ENCODE data around the gene ASMTL. TPM values are rescaled to one million over a fixed set of nuclear protein-coding genes. Genes with fewer than 3 reads are reported as not detected.

ASMTL gene
- polyA plus RNA-seq, 3 donors from 2014 or later, result 58.1 to 68.6 (median 67.1) TPM

- Mint-ChIP-seq H3K9me3 (peaks cover 0 to 3% (median 0%) of the 10 kb centered on the region in 6 donors), H3K4me1 (peaks cover 0 to 1% of the 10 kb centered on the region in 2 donors), H3K27ac (no peak overlapping the region), H3K36me3 (peaks cover 12 to 30% (median 29%) of the 10 kb centered on the region in 3 donors), H3K27me3 (ENCODE audit: low read depth in 3 of 3) (peaks cover 2 to 4% (median 2%) of the 10 kb centered on the region in 3 donors), H3K4me3 (no peak overlapping the region)
- DNase-seq, result no peak
Measured at GRCh38 chrX:1361275-1361674, 91.4 kb downstream of the ASMTL start.

GRCh38 chrX:1360171-1360570 is 92.5 kb downstream of the ASMTL start:
- no peak for DNase-seq
- Mint-ChIP-seq H3K4me1 (peaks cover 0 to 1% of the 10 kb centered on the region in 2 donors), H3K27me3 (ENCODE audit: low read depth in 3 of 3) (peaks cover 2 to 4% (median 2%) of the 10 kb centered on the region in 3 donors), H3K4me3 (no peak overlapping the region), H3K27ac (peak overlapping the region in 2 of 6 donors; percentile 50 to 80), H3K9me3 (peaks cover 0 to 3% (median 0%) of the 10 kb centered on the region in 6 donors), H3K36me3 (peaks cover 12 to 30% (median 29%) of the 10 kb centered on the region in 3 donors)

GRCh38 chrX:1359477-1359873 is 93.2 kb downstream of the ASMTL start:
- peak overlapping the region in 1 of 6 donors; percentile 48 for H3K27ac Mint-ChIP-seq
- H3K9me3 Mint-ChIP-seq, result peaks cover 0 to 3% (median 0%) of the 10 kb centered on the region in 6 donors
- H3K27me3 Mint-ChIP-seq (ENCODE audit: low read depth in 3 of 3), result peaks cover 2% of the 10 kb centered on the region in 3 donors
- no peak for DNase-seq
- H3K4me3 Mint-ChIP-seq, result no peak overlapping the region
- H3K4me1 Mint-ChIP-seq, result no peaks in the 10 kb centered on the region
- H3K36me3 Mint-ChIP-seq, result peaks cover 12 to 29% (median 27%) of the 10 kb centered on the region in 3 donors

- Mint-ChIP-seq H3K27ac (peak overlapping the region in 1 of 6 donors; percentile 48), H3K4me3 (no peak overlapping the region), H3K36me3 (peaks cover 12 to 29% (median 27%) of the 10 kb centered on the region in 3 donors), H3K9me3 (peaks cover 0 to 3% (median 0%) of the 10 kb centered on the region in 6 donors), H3K4me1 (peaks cover 0 to 2% of the 10 kb centered on the region in 2 donors), H3K27me3 (ENCODE audit: low read depth in 3 of 3) (peaks cover 0 to 4% (median 2%) of the 10 kb centered on the region in 3 donors)
- no peak for DNase-seq
Measured at GRCh38 chrX:1358793-1359476, 93.8 kb downstream of the ASMTL start.

- peaks cover 0 to 4% (median 2%) of the 10 kb centered on the region in 3 donors for H3K27me3 Mint-ChIP-seq (ENCODE audit: low read depth in 3 of 3)
- peaks cover 0 to 2% of the 10 kb centered on the region in 2 donors for H3K4me1 Mint-ChIP-seq
- no peak overlapping the region for H3K27ac Mint-ChIP-seq
- H3K36me3 Mint-ChIP-seq, result peaks cover 12 to 29% (median 27%) of the 10 kb centered on the region in 3 donors
- DNase-seq, result no peak
- H3K4me3 Mint-ChIP-seq, result no peak overlapping the region
- peaks cover 0 to 3% (median 0%) of the 10 kb centered on the region in 6 donors for H3K9me3 Mint-ChIP-seq
Measured at GRCh38 chrX:1357993-1358392, 94.7 kb downstream of the ASMTL start.

GRCh38 chrX:1355131-1356046 is 97.3 kb downstream of the ASMTL start:
- H3K9me3 Mint-ChIP-seq, result peaks cover 0 to 3% (median 0%) of the 10 kb centered on the region in 6 donors
- DNase-seq, result no peak
- no peak overlapping the region for H3K4me3 Mint-ChIP-seq
- peaks cover 0 to 4% (median 2%) of the 10 kb centered on the region in 3 donors for H3K27me3 Mint-ChIP-seq (ENCODE audit: low read depth in 3 of 3)
- H3K36me3 Mint-ChIP-seq, result peaks cover 5 to 18% (median 16%) of the 10 kb centered on the region in 3 donors
- H3K27ac Mint-ChIP-seq, result peak overlapping the region in 1 of 6 donors; percentile 12
- H3K4me1 Mint-ChIP-seq, result peaks cover 0 to 2% of the 10 kb centered on the region in 2 donors

- peaks cover 1 to 11% (median 9%) of the 10 kb centered on the region in 3 donors for H3K36me3 Mint-ChIP-seq
- peaks cover 0 to 2% (median 0%) of the 10 kb centered on the region in 3 donors for H3K27me3 Mint-ChIP-seq (ENCODE audit: low read depth in 3 of 3)
- peaks cover 0 to 3% (median 0%) of the 10 kb centered on the region in 6 donors for H3K9me3 Mint-ChIP-seq
- H3K4me1 Mint-ChIP-seq, result peaks cover 0 to 2% of the 10 kb centered on the region in 2 donors
- H3K4me3 Mint-ChIP-seq, result no peak overlapping the region
- DNase-seq, result no peak
- H3K27ac Mint-ChIP-seq, result no peak overlapping the region
Measured at GRCh38 chrX:1354036-1355019, 98.4 kb downstream of the ASMTL start.

Other genes starting within 250 kb of the ASMTL start
- gene CRLF2, start 240.3 kb downstream of the ASMTL start, polyA plus RNA-seq, result not detected
- 10 to 100 TPM in 1 of 3 donors, 1 to 10 TPM in 2; 1.7 to 12.8 (median 6.6) TPM for gene CSF2RA, start 184.1 kb downstream of the ASMTL start, polyA plus RNA-seq
- gene IL3RA, start 116.1 kb downstream of the ASMTL start, polyA plus RNA-seq, result 1 to 10 TPM in 2 of 3 donors, under 1 TPM in 1; 0.79 to 5.0 (median 1.5) TPM
- 100 to 1,000 TPM; 330 to 354 (median 347) TPM for gene SLC25A6, start 60.8 kb downstream of the ASMTL start, polyA plus RNA-seq
- gene P2RY8, start 84.3 kb upstream of the ASMTL start, polyA plus RNA-seq, result 100 to 1,000 TPM in 2 of 3 donors, 10 to 100 TPM in 1; 96.8 to 232 (median 119) TPM
- 10 to 100 TPM; 13.3 to 50.1 (median 15.4) TPM for gene AKAP17A, start 138.7 kb upstream of the ASMTL start, polyA plus RNA-seq
- not detected for gene ASMT, start 162.2 kb upstream of the ASMTL start, polyA plus RNA-seq